ENCODE measurements around the gene STK24.

STK24 gene

GRCh38 chr13:98559169-98559568 lies 17.7 kb downstream of the STK24 start:
- DNase-seq: no peak
- Histone ChIP-seq H3K4me1 (ENCODE audit: low read length) (peaks cover 2% of the 10 kb centered on the region; the same call in 1 of the 2 replicates), H4K20me1 (ENCODE audit: insufficient read depth, low read length) (peaks cover 63% of the 10 kb centered on the region)

GRCh38 chr13:98557937-98558792 lies 18.7 kb downstream of the STK24 start:
- TF ChIP-seq CTCF (IDR thresholded peaks at IDR 0.05; ENCODE audit: low read length) (no peak), EZH2 (optimal IDR thresholded peaks at IDR 0.05; ENCODE audit: low read depth, low read length) (no peak), EZH2phosphoT487 (IDR thresholded peaks at IDR 0.05; ENCODE audit: low read length) (no peak)
- DNase-seq: no peak
- Histone ChIP-seq H3K27ac (ENCODE audit: low read length) (no peak overlapping the region), H2AFZ (ENCODE audit: low read length) (no peak overlapping the region), H3K4me1 (ENCODE audit: low read length) (no peaks in the 10 kb centered on the region), H3K4me3 (ENCODE audit: low read length) (no peak overlapping the region), H3K4me2 (ENCODE audit: low read depth, low read length) (no peak overlapping the region), H3K27me3 (replicated peaks; ENCODE audit: insufficient read depth, low read length) (no peaks in the 10 kb centered on the region), H3K9me2 (replicated peaks; ENCODE audit: insufficient read depth, low read length) (no peaks in the 10 kb centered on the region), H4K20me1 (ENCODE audit: insufficient read depth, low read length) (peaks cover 59% of the 10 kb centered on the region), H3K79me2 (ENCODE audit: low read length) (peaks cover 99% of the 10 kb centered on the region), H3K9ac (ENCODE audit: low read length) (no peak overlapping the region), H3F3A (ENCODE audit: insufficient read depth, low read length) (no peaks in the 10 kb centered on the region), H3K9me3 (replicated peaks; ENCODE audit: insufficient read depth, low read length) (no peaks in the 10 kb centered on the region), H3K36me3 (replicated peaks; ENCODE audit: insufficient read depth, low read length) (no peaks in the 10 kb centered on the region)

More at GRCh38 chr13:98559169-98559568, 17.7 kb downstream of the STK24 start:
- Histone ChIP-seq H3F3A (ENCODE audit: insufficient read depth, low read length) (no peaks in the 10 kb centered on the region), H3K9me3 (replicated peaks; ENCODE audit: insufficient read depth, low read length) (no peaks in the 10 kb centered on the region), H3K4me3 (ENCODE audit: low read length) (no peak overlapping the region), H3K9me2 (replicated peaks; ENCODE audit: insufficient read depth, low read length) (no peaks in the 10 kb centered on the region), H3K79me2 (ENCODE audit: low read length) (peaks cover 98% of the 10 kb centered on the region), H3K36me3 (replicated peaks; ENCODE audit: insufficient read depth, low read length) (no peaks in the 10 kb centered on the region), H3K27ac (ENCODE audit: low read length) (no peak overlapping the region), H3K9ac (ENCODE audit: low read length) (no peak overlapping the region), H3K4me2 (ENCODE audit: low read depth, low read length) (no peak overlapping the region), H3K27me3 (replicated peaks; ENCODE audit: insufficient read depth, low read length) (no peaks in the 10 kb centered on the region), H2AFZ (ENCODE audit: low read length) (no peak overlapping the region)
- no peak for TF ChIP-seq EZH2 (optimal IDR thresholded peaks at IDR 0.05; ENCODE audit: low read depth, low read length)
- no peak for TF ChIP-seq CTCF (IDR thresholded peaks at IDR 0.05; ENCODE audit: low read length)
- TF ChIP-seq EZH2phosphoT487 (IDR thresholded peaks at IDR 0.05; ENCODE audit: low read length): no peak

- Histone ChIP-seq H3K4me3 (ENCODE audit: low read length) (no peak overlapping the region), H4K20me1 (ENCODE audit: insufficient read depth, low read length) (peaks cover 65% of the 10 kb centered on the region), H3K9ac (ENCODE audit: low read length) (no peak overlapping the region), H3F3A (ENCODE audit: insufficient read depth, low read length) (no peaks in the 10 kb centered on the region), H3K36me3 (replicated peaks; ENCODE audit: insufficient read depth, low read length) (no peaks in the 10 kb centered on the region), H3K79me2 (ENCODE audit: low read length) (peaks cover 100% of the 10 kb centered on the region), H3K9me2 (replicated peaks; ENCODE audit: insufficient read depth, low read length) (no peaks in the 10 kb centered on the region), H3K4me1 (ENCODE audit: low read length) (no peaks in the 10 kb centered on the region), H3K9me3 (replicated peaks; ENCODE audit: insufficient read depth, low read length) (no peaks in the 10 kb centered on the region), H2AFZ (ENCODE audit: low read length) (no peak overlapping the region), H3K27ac (ENCODE audit: low read length) (no peak overlapping the region), H3K4me2 (ENCODE audit: low read depth, low read length) (no peak overlapping the region), H3K27me3 (replicated peaks; ENCODE audit: insufficient read depth, low read length) (no peaks in the 10 kb centered on the region)
- TF ChIP-seq EZH2 (optimal IDR thresholded peaks at IDR 0.05; ENCODE audit: low read depth, low read length): no peak
- TF ChIP-seq EZH2phosphoT487 (IDR thresholded peaks at IDR 0.05; ENCODE audit: low read length): no peak
- no peak for DNase-seq
These were observed 19.8 kb downstream of the STK24 start for GRCh38 chr13:98556968-98557631.

Data from MM.1S (cell line).